ENCODE results near the gene DNAAF3.
"Not testable (repeated sequence)": the region's sequence is repeated elsewhere in the genome, so short reads cannot be mapped to it uniquely, and the experiment has no call there.

Gene DNAAF3

GRCh38 chr19:55166530-55167268, at the start of gene DNAAF3:
Gene DNAAF3, minus strand, starts transcription at chr19:55166613. Its CDS starts 200 bp downstream, at chr19:55166413.
- peak; percentile 27 to 38 for DNase-seq (ENCODE audit: low read depth in 2 of 2)

- DNase-seq (ENCODE audit: low read depth in 2 of 2): no peak
Measured at GRCh38 chr19:55213547-55213946, 47.1 kb upstream of the DNAAF3 start.

- DNase-seq (ENCODE audit: low read depth in 2 of 2): no peak
Measured at GRCh38 chr19:55212447-55212846, 46.0 kb upstream of the DNAAF3 start.

- no peak for DNase-seq (ENCODE audit: low read depth in 2 of 2)
Measured at GRCh38 chr19:55209693-55210472, 43.5 kb upstream of the DNAAF3 start.

- DNase-seq (ENCODE audit: low read depth in 2 of 2): no peak
Measured at GRCh38 chr19:55208880-55209692, 42.7 kb upstream of the DNAAF3 start, which contains the start of gene PTPRH. Gene PTPRH, minus strand, starts transcription at chr19:55209501. Its CDS starts 68 bp downstream, at chr19:55209433.

GRCh38 chr19:55206664-55207500, 40.5 kb upstream of the DNAAF3 start:
- DNase-seq (ENCODE audit: low read depth in 2 of 2): peak; percentile 8 to 20

GRCh38 chr19:55202199-55202598, 35.8 kb upstream of the DNAAF3 start:
- DNase-seq (ENCODE audit: low read depth in 2 of 2): not testable (repeated sequence)

- no peak for DNase-seq (ENCODE audit: low read depth in 2 of 2)
Measured at GRCh38 chr19:55199620-55200204, 33.3 kb upstream of the DNAAF3 start.

- DNase-seq (ENCODE audit: low read depth in 2 of 2): no peak
Measured at GRCh38 chr19:55198651-55199050, 32.2 kb upstream of the DNAAF3 start.

- DNase-seq (ENCODE audit: low read depth in 2 of 2): no peak
Measured at GRCh38 chr19:55197528-55197927, 31.1 kb upstream of the DNAAF3 start.

GRCh38 chr19:55196803-55197202, 30.4 kb upstream of the DNAAF3 start:
- DNase-seq (ENCODE audit: low read depth in 2 of 2): no peak

- no peak for DNase-seq (ENCODE audit: low read depth in 2 of 2)
Measured at GRCh38 chr19:55193481-55193880, 27.1 kb upstream of the DNAAF3 start.

GRCh38 chr19:55189403-55189835, 23.0 kb upstream of the DNAAF3 start:
- DNase-seq (ENCODE audit: low read depth in 2 of 2): no peak

- no peak for DNase-seq (ENCODE audit: low read depth in 2 of 2)
Measured at GRCh38 chr19:55188625-55189024, 22.2 kb upstream of the DNAAF3 start.

- DNase-seq (ENCODE audit: low read depth in 2 of 2): no peak
Measured at GRCh38 chr19:55186080-55186479, 19.7 kb upstream of the DNAAF3 start.

GRCh38 chr19:55181740-55182139, 15.3 kb upstream of the DNAAF3 start:
- no peak for DNase-seq (ENCODE audit: low read depth in 2 of 2)

GRCh38 chr19:55179606-55180484, 13.4 kb upstream of the DNAAF3 start, which contains the start of gene SYT5:
Gene SYT5, minus strand, starts transcription at chr19:55180289. Its CDS starts 1,248 bp downstream, at chr19:55179041.
- no peak for DNase-seq (ENCODE audit: low read depth in 2 of 2)

GRCh38 chr19:55178781-55179599, 12.6 kb upstream of the DNAAF3 start:
- DNase-seq (ENCODE audit: low read depth in 2 of 2): peak; percentile 82 to 88

- no peak for DNase-seq (ENCODE audit: low read depth in 2 of 2)
Measured at GRCh38 chr19:55176076-55176475, 9.7 kb upstream of the DNAAF3 start.
